ENCODE measurements around the gene EIF4G3.
A peak's percentile ranks its signal among the peaks of the same experiment; 100 is the strongest.
"Not testable (repeated sequence)": the region's sequence is repeated elsewhere in the genome, so short reads cannot be mapped to it uniquely, and the experiment has no call there.

The EIF4G3 gene

DNA sequence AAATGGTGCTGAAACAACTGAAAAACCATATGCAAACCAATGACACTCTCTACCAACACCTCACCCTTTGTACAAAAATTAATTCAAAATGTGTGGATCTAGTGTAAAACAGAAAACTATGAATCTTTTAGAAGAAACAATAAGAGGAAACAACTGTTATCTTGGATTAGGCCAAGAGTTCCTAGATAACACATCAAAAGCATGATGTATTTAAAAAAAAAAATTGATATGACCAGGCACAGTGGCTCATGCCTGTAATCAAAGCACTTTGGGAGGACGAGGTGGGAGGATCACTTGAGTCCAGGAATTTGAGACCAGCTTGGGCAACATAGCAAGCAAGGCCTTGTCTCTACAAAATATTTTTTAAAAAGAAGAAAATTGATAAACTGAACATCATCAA is 79.0 kb downstream of the EIF4G3 start:
- no peaks in the 10 kb centered on the region for H3K9me3 ChIP-seq (ENCODE audit: severe bottlenecking)
- H3K4me1 ChIP-seq (ENCODE audit: insufficient read depth, poor library complexity, severe bottlenecking), result peaks cover 3% of the 10 kb centered on the region
- no peak for ATAC-seq (ENCODE audit: low read depth)

DNA sequence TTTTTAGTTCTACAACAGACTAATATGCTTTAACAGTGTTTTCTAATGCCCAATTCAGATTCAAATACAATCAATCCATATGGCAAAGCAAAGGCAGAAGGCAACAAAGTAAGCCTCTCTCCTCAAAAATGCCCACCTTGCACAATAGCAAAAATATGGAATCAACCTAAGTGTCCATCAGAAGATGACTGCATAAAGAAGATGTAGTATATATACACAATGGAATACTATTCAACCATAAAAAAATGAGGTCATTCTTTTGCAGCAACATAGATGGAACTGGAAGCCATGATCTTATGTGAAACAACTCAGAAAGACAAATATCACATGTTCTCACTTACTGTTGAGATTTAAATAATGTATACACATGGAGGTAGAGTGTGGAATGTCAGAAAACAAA is 80.7 kb downstream of the EIF4G3 start:
- Histone ChIP-seq H3K27ac (ENCODE audit: poor library complexity, severe bottlenecking) (no peak overlapping the region), H3K27me3 (ENCODE audit: insufficient read depth, poor library complexity, severe bottlenecking) (no peaks in the 10 kb centered on the region), H3K4me1 (ENCODE audit: insufficient read depth, poor library complexity, severe bottlenecking) (peaks cover 10% of the 10 kb centered on the region), H3K36me3 (ENCODE audit: low read depth) (peaks cover 24% of the 10 kb centered on the region), H3K9me3 (ENCODE audit: severe bottlenecking) (no peaks in the 10 kb centered on the region), H3K4me3 (ENCODE audit: severe bottlenecking) (no peak overlapping the region)
- no peak for ATAC-seq (ENCODE audit: low read depth)
- TF ChIP-seq, protein P1, sequence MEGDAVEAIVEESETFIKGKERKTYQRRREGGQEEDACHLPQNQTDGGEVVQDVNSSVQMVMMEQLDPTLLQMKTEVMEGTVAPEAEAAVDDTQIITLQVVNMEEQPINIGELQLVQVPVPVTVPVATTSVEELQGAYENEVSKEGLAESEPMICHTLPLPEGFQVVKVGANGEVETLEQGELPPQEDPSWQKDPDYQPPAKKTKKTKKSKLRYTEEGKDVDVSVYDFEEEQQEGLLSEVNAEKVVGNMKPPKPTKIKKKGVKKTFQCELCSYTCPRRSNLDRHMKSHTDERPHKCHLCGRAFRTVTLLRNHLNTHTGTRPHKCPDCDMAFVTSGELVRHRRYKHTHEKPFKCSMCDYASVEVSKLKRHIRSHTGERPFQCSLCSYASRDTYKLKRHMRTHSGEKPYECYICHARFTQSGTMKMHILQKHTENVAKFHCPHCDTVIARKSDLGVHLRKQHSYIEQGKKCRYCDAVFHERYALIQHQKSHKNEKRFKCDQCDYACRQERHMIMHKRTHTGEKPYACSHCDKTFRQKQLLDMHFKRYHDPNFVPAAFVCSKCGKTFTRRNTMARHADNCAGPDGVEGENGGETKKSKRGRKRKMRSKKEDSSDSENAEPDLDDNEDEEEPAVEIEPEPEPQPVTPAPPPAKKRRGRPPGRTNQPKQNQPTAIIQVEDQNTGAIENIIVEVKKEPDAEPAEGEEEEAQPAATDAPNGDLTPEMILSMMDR (IDR thresholded peaks at IDR 0.05; ENCODE audit: poor library complexity, severe bottlenecking), result no peak
- DNase-seq (ENCODE audit: low spot score), result no peak

More for the DNA sequence above, 79.0 kb downstream of the EIF4G3 start:
- Histone ChIP-seq H3K4me3 (ENCODE audit: severe bottlenecking) (no peak overlapping the region), H3K27me3 (ENCODE audit: insufficient read depth, poor library complexity, severe bottlenecking) (no peaks in the 10 kb centered on the region), H3K27ac (ENCODE audit: poor library complexity, severe bottlenecking) (no peak overlapping the region), H3K36me3 (ENCODE audit: low read depth) (peaks cover 24% of the 10 kb centered on the region)
- TF ChIP-seq, protein P1 (IDR thresholded peaks at IDR 0.05; ENCODE audit: poor library complexity, severe bottlenecking), result no peak
- no peak for DNase-seq (ENCODE audit: low spot score)

DNA sequence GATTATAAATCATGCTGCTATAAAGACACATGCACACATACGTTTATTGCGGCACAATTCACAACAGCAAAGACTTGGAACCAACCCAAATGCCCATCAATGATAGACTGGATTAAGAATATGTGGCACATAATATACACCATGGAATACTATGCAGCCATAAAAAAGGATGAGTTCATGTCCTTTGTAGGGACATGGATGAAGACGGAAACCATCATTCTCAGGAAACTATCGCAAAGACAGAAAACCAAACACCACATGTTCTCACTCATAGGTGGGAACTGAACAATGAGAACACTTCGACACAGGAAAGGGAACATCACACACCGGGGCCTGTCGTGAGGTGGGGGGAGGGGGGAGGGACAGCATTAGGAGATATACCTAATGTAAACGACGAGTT is 82.4 kb downstream of the EIF4G3 start:
- H3K9me3 ChIP-seq (ENCODE audit: severe bottlenecking); H3K27me3 ChIP-seq (ENCODE audit: insufficient read depth, poor library complexity, severe bottlenecking); ATAC-seq (ENCODE audit: low read depth); DNase-seq (ENCODE audit: low spot score); H3K4me3 ChIP-seq (ENCODE audit: severe bottlenecking); H3K27ac ChIP-seq (ENCODE audit: poor library complexity, severe bottlenecking): not testable (repeated sequence)
- Histone ChIP-seq H3K36me3 (ENCODE audit: low read depth) (peaks cover 13% of the 10 kb centered on the region), H3K4me1 (ENCODE audit: insufficient read depth, poor library complexity, severe bottlenecking) (peaks cover 22% of the 10 kb centered on the region)

DNA sequence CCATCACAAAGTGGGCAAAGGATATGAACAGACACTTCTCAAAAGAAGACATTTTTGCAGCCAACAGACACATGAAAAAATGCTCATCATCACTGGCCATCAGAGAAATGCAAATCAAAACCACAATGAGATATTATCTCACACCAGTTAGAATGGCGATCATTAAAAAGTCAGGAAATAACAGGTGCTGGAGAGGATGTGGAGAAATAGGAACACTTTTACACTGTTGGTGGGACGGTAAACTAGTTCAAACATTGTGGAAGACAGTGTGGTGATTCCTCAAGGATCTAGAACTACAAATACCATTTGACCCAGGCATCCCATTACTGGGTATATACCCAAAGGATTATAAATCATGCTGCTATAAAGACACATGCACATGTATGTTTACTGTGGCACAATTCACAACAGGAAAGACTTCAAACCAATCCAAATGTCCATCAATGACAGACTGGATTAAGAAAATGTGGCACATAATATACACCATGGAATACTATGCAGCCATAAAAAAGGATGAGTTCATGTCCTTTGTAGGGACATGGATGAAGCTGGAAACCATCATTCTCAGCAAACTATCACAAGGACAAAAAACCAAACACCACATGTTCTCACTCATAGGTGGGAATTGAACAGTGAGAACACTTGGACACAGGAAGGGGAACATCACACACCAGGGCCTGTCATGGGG is 83.3 kb downstream of the EIF4G3 start:
- not testable (repeated sequence) for H3K9me3 ChIP-seq (ENCODE audit: severe bottlenecking); ATAC-seq (ENCODE audit: low read depth); H3K27ac ChIP-seq (ENCODE audit: poor library complexity, severe bottlenecking); DNase-seq (ENCODE audit: low spot score); H3K4me3 ChIP-seq (ENCODE audit: severe bottlenecking); H3K27me3 ChIP-seq (ENCODE audit: insufficient read depth, poor library complexity, severe bottlenecking)
- H3K36me3 ChIP-seq (ENCODE audit: low read depth), result peaks cover 18% of the 10 kb centered on the region
- peaks cover 19% of the 10 kb centered on the region for H3K4me1 ChIP-seq (ENCODE audit: insufficient read depth, poor library complexity, severe bottlenecking)

DNA sequence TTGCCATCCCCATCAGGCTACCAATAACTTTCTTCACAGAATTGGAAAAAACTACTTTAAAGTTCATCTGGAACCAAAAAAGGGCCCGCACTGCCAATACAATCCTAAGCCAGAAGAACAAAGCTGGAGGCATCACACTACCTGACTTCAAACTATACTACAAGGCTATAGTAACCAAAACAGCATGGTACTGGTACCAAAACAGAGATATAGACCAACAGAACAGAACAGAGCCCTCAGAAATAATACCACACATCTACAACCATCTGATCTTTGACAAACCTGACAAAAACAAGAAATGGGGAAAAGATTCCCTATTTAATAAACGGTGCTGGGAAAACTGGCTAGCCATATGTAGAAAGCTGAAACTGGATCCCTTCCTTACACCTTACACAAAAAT is 84.2 kb downstream of the EIF4G3 start:
- not testable (repeated sequence) for H3K27me3 ChIP-seq (ENCODE audit: insufficient read depth, poor library complexity, severe bottlenecking); DNase-seq (ENCODE audit: low spot score); H3K4me3 ChIP-seq (ENCODE audit: severe bottlenecking); H3K9me3 ChIP-seq (ENCODE audit: severe bottlenecking); ATAC-seq (ENCODE audit: low read depth)
- H3K36me3 ChIP-seq (ENCODE audit: low read depth), result peaks cover 22% of the 10 kb centered on the region
- peak overlapping the region; percentile 48 for H3K27ac ChIP-seq (ENCODE audit: poor library complexity, severe bottlenecking)
- H3K4me1 ChIP-seq (ENCODE audit: insufficient read depth, poor library complexity, severe bottlenecking), result peaks cover 19% of the 10 kb centered on the region

DNA sequence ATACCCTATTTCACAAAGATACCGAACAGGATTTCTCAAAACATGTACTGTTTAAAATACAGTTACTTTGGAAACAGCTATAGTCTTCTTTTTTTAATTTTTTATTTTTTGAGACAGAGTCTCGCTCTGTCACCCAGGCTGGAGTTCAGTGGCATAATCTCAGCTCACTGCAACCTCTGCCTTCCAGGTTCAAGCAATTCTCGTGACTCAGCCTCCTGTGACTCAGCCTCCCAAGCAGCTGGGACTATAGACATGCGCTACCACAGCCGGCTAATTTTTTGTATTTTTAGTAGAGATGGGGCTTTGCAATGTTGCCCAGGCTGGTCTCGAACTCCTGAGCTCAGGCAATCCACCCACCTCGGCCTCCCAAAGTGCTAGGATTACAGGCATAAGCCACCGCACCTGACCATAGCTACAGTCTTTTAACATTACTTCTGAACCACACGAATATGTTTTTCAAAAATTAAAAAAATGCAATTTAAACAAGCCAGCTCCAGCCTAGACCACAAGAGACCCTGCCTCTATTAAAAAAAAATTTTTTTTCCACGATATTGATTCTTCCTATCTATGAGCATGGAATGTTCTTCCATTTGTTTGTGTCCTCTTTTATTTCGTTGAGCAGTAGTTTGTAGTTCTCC is 85.5 kb downstream of the EIF4G3 start:
- peak; percentile 74 for DNase-seq (ENCODE audit: low spot score)
- not testable (repeated sequence) for H3K9me3 ChIP-seq (ENCODE audit: severe bottlenecking); H3K4me3 ChIP-seq (ENCODE audit: severe bottlenecking); H3K27me3 ChIP-seq (ENCODE audit: insufficient read depth, poor library complexity, severe bottlenecking)
- Histone ChIP-seq H3K27ac (ENCODE audit: poor library complexity, severe bottlenecking) (peak overlapping the region; percentile 48), H3K36me3 (ENCODE audit: low read depth) (peaks cover 23% of the 10 kb centered on the region), H3K4me1 (ENCODE audit: insufficient read depth, poor library complexity, severe bottlenecking) (peaks cover 19% of the 10 kb centered on the region)
- peak; percentile 100 for ATAC-seq (ENCODE audit: low read depth)

Measured in RWPE2 (cell line).